Progenitor cell of endocrine pancreas (in vitro differentiated cells): ENCODE data around the gene PREB. TPM values are rescaled to one million over a fixed set of nuclear protein-coding genes. Genes with fewer than 3 reads are reported as not detected.

Experiments
- DNase-seq: peaks from one replicate; pipeline ENCODE4 v3.0.0; 2021; ENCODE audit warnings: low spot score; ENCODE audit not compliant: unreplicated experiment
- H3K27ac Mint-ChIP-seq: 2 replicates; pipeline ENCODE4 v1.8.0; 2021; ENCODE audit warnings: mild to moderate bottlenecking, moderate library complexity, mixed read lengths
- H3K27me3 Mint-ChIP-seq: 2 replicates; pipeline ENCODE4 v1.8.0; 2021; ENCODE audit warnings: mixed read lengths
- H3K36me3 Mint-ChIP-seq: 2 replicates; pipeline ENCODE4 v1.8.0; 2022; ENCODE audit warnings: mixed read lengths; ENCODE audit not compliant: insufficient read depth
- H3K4me1 Mint-ChIP-seq: 2 replicates; pipeline ENCODE4 v1.8.0; 2021; ENCODE audit warnings: low read depth, mixed read lengths
- H3K4me3 Mint-ChIP-seq: 2 replicates; pipeline ENCODE4 v1.8.0; 2021; ENCODE audit warnings: low read depth, mild to moderate bottlenecking, moderate library complexity, mixed read lengths
- H3K9me3 Mint-ChIP-seq: 2 replicates; pipeline ENCODE4 v1.8.0; 2021; ENCODE audit warnings: low read depth, mixed read lengths
- total RNA-seq: library from RNA; stranded (reverse); gene quantifications from 2 replicates; pipeline ENCODE4 v1.2.1, GENCODE V29; 2021
- TF ChIP-seq, protein P1 (sequence below): fragments of 200-600 bp; sonication (generic); IDR thresholded peaks from one replicate; pipeline ENCODE4 v1.5.0; 2021; ENCODE audit warnings: antibody characterized with exemption, mild to moderate bottlenecking; ENCODE audit not compliant: unreplicated experiment

PREB gene
- total RNA-seq, 1 donor from 2014 or later = 46.9 TPM

DNA sequence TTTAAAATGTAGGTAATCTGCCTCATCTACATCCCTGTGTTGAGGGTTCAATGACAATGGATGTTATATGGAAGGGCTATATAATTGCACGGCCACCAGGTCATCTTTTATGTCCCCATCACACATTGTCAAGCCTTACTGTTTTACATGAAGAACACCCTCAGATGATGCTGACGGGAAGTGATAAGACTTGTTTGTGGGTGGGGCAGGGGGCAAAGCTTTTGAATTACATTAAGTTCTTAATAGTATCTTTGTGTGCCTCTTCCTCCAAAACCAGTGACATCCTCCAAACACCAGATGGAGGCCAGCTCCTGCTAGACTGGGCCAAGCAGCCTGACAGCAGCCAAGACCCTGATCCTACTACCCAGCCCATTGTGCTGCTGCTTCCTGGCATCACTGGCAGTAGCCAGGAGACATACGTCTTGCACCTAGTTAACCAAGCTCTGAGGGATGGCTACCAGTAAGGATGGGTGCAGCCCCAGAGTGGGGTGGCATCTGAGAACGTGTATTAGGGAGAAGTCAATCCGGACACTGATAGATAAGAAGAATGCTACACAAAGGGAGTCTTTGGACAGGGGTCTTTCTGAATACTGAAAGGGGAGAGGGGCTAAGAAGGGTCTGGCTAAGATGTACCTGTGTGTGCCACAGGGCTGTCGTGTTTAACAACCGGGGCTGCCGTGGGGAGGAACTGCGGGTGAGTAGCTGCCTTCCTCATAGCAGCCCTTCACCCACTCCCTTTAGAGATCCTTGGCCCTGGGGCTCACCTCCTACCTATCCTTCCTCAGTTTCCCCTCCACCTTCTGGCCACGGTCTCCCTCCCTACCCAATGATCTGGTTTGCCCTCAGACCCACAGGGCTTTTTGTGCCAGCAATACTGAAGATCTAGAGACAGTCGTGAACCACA, 5.5 kb downstream of the PREB start:
- Mint-ChIP-seq H3K9me3 (no peaks in the 10 kb centered on the region), H3K4me3 (no peak overlapping the region)

DNA sequence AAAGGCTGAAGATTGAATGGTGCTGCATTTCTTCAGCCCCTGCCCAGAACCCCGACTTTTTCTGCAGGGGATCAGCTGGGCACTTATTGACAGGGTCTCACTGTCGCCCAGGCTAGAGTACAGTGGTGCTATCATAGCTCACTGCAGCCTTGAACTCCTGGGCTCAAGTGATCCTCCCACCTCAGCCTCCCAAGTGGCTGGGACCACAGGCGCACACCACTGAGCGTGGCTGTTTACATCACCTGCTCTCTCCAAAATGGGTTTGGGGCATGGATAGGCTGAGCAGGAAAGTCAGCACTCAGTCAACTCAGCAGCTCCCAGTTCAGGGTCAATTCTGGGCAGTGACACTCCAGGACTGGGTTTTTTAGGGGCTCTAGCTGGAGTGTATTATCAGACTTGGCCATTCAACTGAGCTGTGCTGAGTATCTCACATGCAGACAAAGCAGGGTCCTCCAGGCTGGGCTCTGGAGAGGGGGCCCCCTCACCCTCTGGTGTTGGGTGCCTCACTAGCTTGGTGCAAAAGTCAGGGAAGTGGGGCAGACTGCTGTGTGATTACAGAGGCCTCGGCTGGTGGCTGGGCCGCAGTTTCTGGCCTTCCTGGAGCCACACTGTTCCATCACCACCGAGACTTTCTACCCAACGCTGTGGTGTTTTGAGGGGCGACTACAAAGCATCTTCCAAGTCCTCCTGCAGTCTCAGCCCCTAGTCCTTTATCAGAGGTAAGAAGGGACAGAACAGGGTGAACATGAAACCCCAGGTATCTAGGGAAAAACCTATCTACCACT, 6.4 kb downstream of the PREB start:
- Mint-ChIP-seq H3K9me3 (no peaks in the 10 kb centered on the region), H3K4me1 (peaks cover 9% of the 10 kb centered on the region), H3K36me3 (peaks cover 3% of the 10 kb centered on the region), H3K4me3 (no peak overlapping the region), H3K27me3 (peaks cover 25% of the 10 kb centered on the region), H3K27ac (no peak overlapping the region)
- TF ChIP-seq, protein P1, sequence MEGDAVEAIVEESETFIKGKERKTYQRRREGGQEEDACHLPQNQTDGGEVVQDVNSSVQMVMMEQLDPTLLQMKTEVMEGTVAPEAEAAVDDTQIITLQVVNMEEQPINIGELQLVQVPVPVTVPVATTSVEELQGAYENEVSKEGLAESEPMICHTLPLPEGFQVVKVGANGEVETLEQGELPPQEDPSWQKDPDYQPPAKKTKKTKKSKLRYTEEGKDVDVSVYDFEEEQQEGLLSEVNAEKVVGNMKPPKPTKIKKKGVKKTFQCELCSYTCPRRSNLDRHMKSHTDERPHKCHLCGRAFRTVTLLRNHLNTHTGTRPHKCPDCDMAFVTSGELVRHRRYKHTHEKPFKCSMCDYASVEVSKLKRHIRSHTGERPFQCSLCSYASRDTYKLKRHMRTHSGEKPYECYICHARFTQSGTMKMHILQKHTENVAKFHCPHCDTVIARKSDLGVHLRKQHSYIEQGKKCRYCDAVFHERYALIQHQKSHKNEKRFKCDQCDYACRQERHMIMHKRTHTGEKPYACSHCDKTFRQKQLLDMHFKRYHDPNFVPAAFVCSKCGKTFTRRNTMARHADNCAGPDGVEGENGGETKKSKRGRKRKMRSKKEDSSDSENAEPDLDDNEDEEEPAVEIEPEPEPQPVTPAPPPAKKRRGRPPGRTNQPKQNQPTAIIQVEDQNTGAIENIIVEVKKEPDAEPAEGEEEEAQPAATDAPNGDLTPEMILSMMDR = no peak
- DNase-seq = no peak

More for the DNA sequence above, 5.5 kb downstream of the PREB start:
- Mint-ChIP-seq H3K27ac (no peak overlapping the region), H3K36me3 (peaks cover 3% of the 10 kb centered on the region), H3K4me1 (peaks cover 13% of the 10 kb centered on the region), H3K27me3 (peaks cover 20% of the 10 kb centered on the region)
- TF ChIP-seq, protein P1 = no peak
- no peak for DNase-seq

DNA sequence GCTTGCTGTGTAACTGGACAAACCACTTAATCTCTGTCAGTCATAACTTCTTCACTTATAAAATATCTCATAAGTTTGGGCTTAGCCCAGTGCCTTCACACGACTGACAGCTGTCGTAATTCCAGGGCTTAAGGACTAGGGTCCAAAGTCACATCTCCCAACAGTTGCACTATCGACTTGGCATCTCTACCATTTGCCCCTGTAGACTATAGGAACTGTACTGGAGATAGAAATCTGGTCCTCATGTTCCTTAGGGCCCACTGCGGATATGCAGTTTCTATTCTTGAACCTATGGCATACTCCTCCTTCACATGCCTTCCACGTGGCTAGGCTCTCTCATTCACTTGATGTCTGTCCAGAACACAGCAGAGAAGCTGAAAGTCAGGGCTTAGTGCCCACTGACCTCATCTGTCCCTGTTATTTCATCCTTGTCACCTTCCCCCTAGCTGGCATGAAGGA, 8.2 kb downstream of the PREB start:
- Mint-ChIP-seq H3K36me3 (peaks cover 3% of the 10 kb centered on the region), H3K27ac (no peak overlapping the region), H3K9me3 (no peaks in the 10 kb centered on the region), H3K27me3 (peaks cover 43% of the 10 kb centered on the region), H3K4me1 (peaks cover 7% of the 10 kb centered on the region), H3K4me3 (no peak overlapping the region)
- DNase-seq = no peak
- TF ChIP-seq, protein P1 = no peak

DNA sequence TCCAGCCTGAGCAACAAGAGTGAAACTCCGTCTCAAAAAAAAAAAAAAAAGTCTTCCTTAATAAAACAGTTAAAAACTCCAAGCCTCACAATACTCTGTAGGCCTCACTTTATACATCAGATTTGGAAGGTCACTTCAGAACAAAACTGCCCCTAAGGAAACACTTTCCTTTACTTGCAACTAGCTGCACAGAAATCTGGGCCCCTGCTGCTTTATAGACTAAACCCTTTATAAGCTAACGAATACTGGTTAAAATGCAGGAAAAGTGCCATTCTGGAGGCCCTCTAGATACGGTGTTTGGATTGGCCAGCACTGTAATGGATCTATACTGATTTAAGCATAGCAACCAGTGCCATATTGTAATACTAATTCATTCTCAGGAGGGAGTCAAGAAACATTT, 9.3 kb downstream of the PREB start:
- Mint-ChIP-seq H3K4me3 (no peak overlapping the region), H3K4me1 (peaks cover 7% of the 10 kb centered on the region), H3K27me3 (peaks cover 51% of the 10 kb centered on the region), H3K27ac (no peak overlapping the region), H3K36me3 (no peaks in the 10 kb centered on the region), H3K9me3 (no peaks in the 10 kb centered on the region)
- no peak for DNase-seq
- TF ChIP-seq, protein P1 = no peak
